ENCODE measurements around the gene RBFOX2.
"Not testable (repeated sequence)": the region's sequence is repeated elsewhere in the genome, so short reads cannot be mapped to it uniquely, and the experiment has no call there.

RBFOX2 gene

GRCh38 chr22:35808377-35808776 is 220.2 kb downstream of the RBFOX2 start:
- TF ChIP-seq CTCF (IDR thresholded peaks at IDR 0.05): no peak
- no peaks in the 10 kb centered on the region for H3K4me1 ChIP-seq
- no peak overlapping the region for H3K4me3 ChIP-seq
- no peaks in the 10 kb centered on the region for H3K9me3 ChIP-seq
- H3K36me3 ChIP-seq: peaks cover 16 to 23% (median 18%) of the 10 kb centered on the region in 3 donors
- intact Hi-C loops (cut with DNase I; ENCODE audit: low total_unique reads): no loop called here
- H3K27ac ChIP-seq: no peak overlapping the region
- no peak for DNase-seq
- H3K27me3 ChIP-seq: no peaks in the 10 kb centered on the region

GRCh38 chr22:35806668-35807067 is 222.0 kb downstream of the RBFOX2 start:
- peaks cover 16 to 23% (median 18%) of the 10 kb centered on the region in 3 donors for H3K36me3 ChIP-seq
- H3K27me3 ChIP-seq; H3K4me1 ChIP-seq; intact Hi-C loops (cut with DNase I; ENCODE audit: low total_unique reads); H3K9me3 ChIP-seq; H3K27ac ChIP-seq; DNase-seq; H3K4me3 ChIP-seq: not testable (repeated sequence)

GRCh38 chr22:35805466-35805865 is 223.2 kb downstream of the RBFOX2 start:
- H3K4me3 ChIP-seq: no peak overlapping the region
- H3K27me3 ChIP-seq: no peaks in the 10 kb centered on the region
- no peaks in the 10 kb centered on the region for H3K9me3 ChIP-seq
- H3K27ac ChIP-seq: no peak overlapping the region
- no peak for TF ChIP-seq CTCF (IDR thresholded peaks at IDR 0.05)
- peaks cover 16 to 23% (median 18%) of the 10 kb centered on the region in 3 donors for H3K36me3 ChIP-seq
- intact Hi-C loops (cut with DNase I; ENCODE audit: low total_unique reads): no loop called here
- DNase-seq: no peak
- peaks cover 0 to 8% (median 4%) of the 10 kb centered on the region in 4 donors for H3K4me1 ChIP-seq

- no peak overlapping the region for H3K4me3 ChIP-seq
- no peaks in the 10 kb centered on the region for H3K27me3 ChIP-seq
- H3K4me1 ChIP-seq: peaks cover 0 to 8% (median 4%) of the 10 kb centered on the region in 4 donors
- intact Hi-C loops (cut with DNase I; ENCODE audit: low total_unique reads): no loop called here
- peaks cover 13 to 19% (median 14%) of the 10 kb centered on the region in 3 donors for H3K36me3 ChIP-seq
- DNase-seq: no peak
- H3K9me3 ChIP-seq: no peaks in the 10 kb centered on the region
- H3K27ac ChIP-seq: no peak overlapping the region
- no peak for TF ChIP-seq CTCF (IDR thresholded peaks at IDR 0.05)
Measured at GRCh38 chr22:35804421-35804820, 224.2 kb downstream of the RBFOX2 start.

GRCh38 chr22:35802885-35803284 is 225.7 kb downstream of the RBFOX2 start:
- Histone ChIP-seq H3K4me1 (peaks cover 0 to 10% (median 4%) of the 10 kb centered on the region in 4 donors), H3K9me3 (no peaks in the 10 kb centered on the region), H3K27me3 (no peaks in the 10 kb centered on the region), H3K4me3 (no peak overlapping the region), H3K36me3 (peaks cover 0 to 5% (median 5%) of the 10 kb centered on the region in 3 donors), H3K27ac (no peak overlapping the region)
- intact Hi-C loops (cut with DNase I; ENCODE audit: low total_unique reads): no loop called here
- DNase-seq: no peak
- TF ChIP-seq CTCF (IDR thresholded peaks at IDR 0.05): no peak

GRCh38 chr22:35801301-35801700 is 227.3 kb downstream of the RBFOX2 start:
- DNase-seq; H3K36me3 ChIP-seq; H3K27me3 ChIP-seq; intact Hi-C loops (cut with DNase I; ENCODE audit: low total_unique reads); H3K9me3 ChIP-seq; H3K27ac ChIP-seq; H3K4me3 ChIP-seq: not testable (repeated sequence)
- H3K4me1 ChIP-seq: peaks cover 0 to 15% (median 4%) of the 10 kb centered on the region in 4 donors

GRCh38 chr22:35799150-35799549 is 229.5 kb downstream of the RBFOX2 start:
- no peak for TF ChIP-seq CTCF (IDR thresholded peaks at IDR 0.05)
- intact Hi-C loops (cut with DNase I; ENCODE audit: low total_unique reads): no loop called here
- Histone ChIP-seq H3K4me3 (no peak overlapping the region), H3K4me1 (peaks cover 0 to 15% (median 4%) of the 10 kb centered on the region in 4 donors), H3K9me3 (no peaks in the 10 kb centered on the region), H3K36me3 (no peaks in the 10 kb centered on the region), H3K27ac (no peak overlapping the region), H3K27me3 (no peaks in the 10 kb centered on the region)
- DNase-seq: no peak
